OCI-LY3 (cell line): ENCODE measurements around the gene WDFY4.

Experiments used
- H2AFZ ChIP-seq: fragments of 200-600, 300-600 bp; shearing (Covaris generic); 2 replicates; pipeline ENCODE4 v1.6.0; 2014; ENCODE audit warnings: antibody characterized with exemption, low read depth, low read length
- H3K27ac ChIP-seq: fragments of 200-600, 300-600 bp; sonication (generic); 2 replicates; pipeline ENCODE4 v1.5.1; 2014; ENCODE audit warnings: mild to moderate bottlenecking, low read length, moderate library complexity, mixed read lengths
- H3K27me3 ChIP-seq: fragments of 200-600, 300-600 bp; sonication (generic); 2 replicates; pipeline ENCODE4 v1.6.1; 2014; ENCODE audit warnings: low read depth, low read length, mixed read lengths
- H3K36me3 ChIP-seq: fragments of 200-600, 300-600 bp; sonication (generic); replicated peaks from 2 replicates; pipeline ENCODE3; 2014; ENCODE audit warnings: low read depth, low read length, mixed read lengths
- H3K4me1 ChIP-seq: fragments of 300-600, 200-600 bp; sonication (generic); 2 replicates; pipeline ENCODE4 v1.6.1; 2014; ENCODE audit warnings: low read length, mixed read lengths
- H3K4me2 ChIP-seq: fragments of 200-600, 300-600 bp; sonication (generic); 2 replicates; pipeline ENCODE4 v1.6.1; 2014; ENCODE audit warnings: low read length, mixed read lengths
- H3K4me3 ChIP-seq: fragments of 300-600, 200-600 bp; sonication (generic); 2 replicates; pipeline ENCODE4 v1.5.1; 2014; ENCODE audit warnings: antibody characterized with exemption, mild to moderate bottlenecking, low read length, moderate library complexity
- H3K79me2 ChIP-seq: fragments of 300-600, 200-600 bp; shearing (Covaris generic); 2 replicates; pipeline ENCODE4 v1.6.1; 2014; ENCODE audit warnings: mild to moderate bottlenecking, low read length, mixed read lengths
- H3K9ac ChIP-seq: fragments of 300-600, 200-600 bp; shearing (Covaris generic); 2 replicates; pipeline ENCODE4 v1.6.0; 2014; ENCODE audit warnings: mild to moderate bottlenecking, low read length, moderate library complexity
- H3K9me3 ChIP-seq: fragments of 200-600, 300-600 bp; shearing (Covaris generic); 2 replicates; pipeline ENCODE4 v1.6.1; 2014; ENCODE audit warnings: low read length, mixed read lengths; ENCODE audit not compliant: insufficient read depth
- H4K20me1 ChIP-seq: fragments of 200-600, 300-600 bp; sonication (generic); 2 replicates; pipeline ENCODE4 v1.6.1; 2016; ENCODE audit warnings: low read length, mixed read lengths; ENCODE audit not compliant: insufficient read depth
- EZH2phosphoT487 ChIP-seq: fragments of 200-600 bp; shearing (Covaris generic); IDR thresholded peaks from 2 replicates; pipeline ENCODE4 v1.6.1; 2018; ENCODE audit warnings: antibody characterized with exemption, mixed run types, low read depth
- TF ChIP-seq, protein P1 (sequence below): fragments of 200-600, 300-600 bp; sonication (generic); IDR thresholded peaks from 2 replicates; pipeline ENCODE4 v1.5.1; 2014; ENCODE audit warnings: antibody characterized with exemption, low read length, low read depth

Gene WDFY4

DNA sequence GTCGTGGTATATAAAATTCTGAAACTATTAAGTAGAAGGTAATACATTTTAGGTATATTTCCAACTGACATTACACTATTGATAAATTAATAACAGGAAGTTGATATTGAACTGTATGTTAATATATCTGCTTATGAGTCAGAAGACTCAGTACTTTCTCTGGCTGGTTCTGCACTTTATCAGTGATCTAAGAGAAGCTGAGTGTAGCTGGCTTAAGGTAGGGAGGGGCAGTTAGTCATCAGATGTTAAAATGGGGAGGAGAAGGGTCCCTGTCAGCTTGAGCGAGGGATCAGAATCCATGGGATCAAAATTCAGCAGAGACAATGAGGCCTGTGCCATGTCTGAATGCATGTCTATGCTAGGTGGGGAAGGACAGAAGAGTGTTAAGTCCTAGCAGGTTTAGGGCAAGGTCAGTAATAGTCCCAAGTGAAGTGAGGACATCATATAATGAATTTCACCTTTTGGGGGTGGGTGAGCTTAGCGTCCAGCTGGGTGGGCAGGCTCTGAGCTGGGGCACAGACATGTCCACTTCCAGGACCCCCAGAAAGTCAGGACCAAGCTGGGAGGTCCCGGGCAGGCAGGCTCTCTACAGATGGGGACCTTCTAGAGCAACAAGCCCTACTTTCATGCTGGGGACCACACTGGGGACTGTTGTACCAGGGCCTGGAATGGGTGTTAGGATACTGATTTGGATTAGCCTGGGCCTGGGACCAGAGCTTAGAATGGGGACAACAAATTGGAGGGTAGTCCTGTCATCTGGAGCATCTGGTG, 82.9 kb downstream of the WDFY4 start:
- peaks cover 60% of the 10 kb centered on the region for H4K20me1 ChIP-seq
- peaks cover 51% of the 10 kb centered on the region for H3K36me3 ChIP-seq
- H3K27ac ChIP-seq, result no peak overlapping the region
- H3K9me3 ChIP-seq, result no peaks in the 10 kb centered on the region
- H3K79me2 ChIP-seq, result peaks cover 73% of the 10 kb centered on the region
- H3K4me3 ChIP-seq, result no peak overlapping the region
- H3K4me1 ChIP-seq, result peaks cover 36% of the 10 kb centered on the region
- no peak overlapping the region for H3K9ac ChIP-seq
- no peaks in the 10 kb centered on the region for H3K27me3 ChIP-seq
- H3K4me2 ChIP-seq, result no peak overlapping the region
- no peak overlapping the region for H2AFZ ChIP-seq
- no peak for TF ChIP-seq EZH2phosphoT487
- TF ChIP-seq, protein P1, sequence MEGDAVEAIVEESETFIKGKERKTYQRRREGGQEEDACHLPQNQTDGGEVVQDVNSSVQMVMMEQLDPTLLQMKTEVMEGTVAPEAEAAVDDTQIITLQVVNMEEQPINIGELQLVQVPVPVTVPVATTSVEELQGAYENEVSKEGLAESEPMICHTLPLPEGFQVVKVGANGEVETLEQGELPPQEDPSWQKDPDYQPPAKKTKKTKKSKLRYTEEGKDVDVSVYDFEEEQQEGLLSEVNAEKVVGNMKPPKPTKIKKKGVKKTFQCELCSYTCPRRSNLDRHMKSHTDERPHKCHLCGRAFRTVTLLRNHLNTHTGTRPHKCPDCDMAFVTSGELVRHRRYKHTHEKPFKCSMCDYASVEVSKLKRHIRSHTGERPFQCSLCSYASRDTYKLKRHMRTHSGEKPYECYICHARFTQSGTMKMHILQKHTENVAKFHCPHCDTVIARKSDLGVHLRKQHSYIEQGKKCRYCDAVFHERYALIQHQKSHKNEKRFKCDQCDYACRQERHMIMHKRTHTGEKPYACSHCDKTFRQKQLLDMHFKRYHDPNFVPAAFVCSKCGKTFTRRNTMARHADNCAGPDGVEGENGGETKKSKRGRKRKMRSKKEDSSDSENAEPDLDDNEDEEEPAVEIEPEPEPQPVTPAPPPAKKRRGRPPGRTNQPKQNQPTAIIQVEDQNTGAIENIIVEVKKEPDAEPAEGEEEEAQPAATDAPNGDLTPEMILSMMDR, result no peak

DNA sequence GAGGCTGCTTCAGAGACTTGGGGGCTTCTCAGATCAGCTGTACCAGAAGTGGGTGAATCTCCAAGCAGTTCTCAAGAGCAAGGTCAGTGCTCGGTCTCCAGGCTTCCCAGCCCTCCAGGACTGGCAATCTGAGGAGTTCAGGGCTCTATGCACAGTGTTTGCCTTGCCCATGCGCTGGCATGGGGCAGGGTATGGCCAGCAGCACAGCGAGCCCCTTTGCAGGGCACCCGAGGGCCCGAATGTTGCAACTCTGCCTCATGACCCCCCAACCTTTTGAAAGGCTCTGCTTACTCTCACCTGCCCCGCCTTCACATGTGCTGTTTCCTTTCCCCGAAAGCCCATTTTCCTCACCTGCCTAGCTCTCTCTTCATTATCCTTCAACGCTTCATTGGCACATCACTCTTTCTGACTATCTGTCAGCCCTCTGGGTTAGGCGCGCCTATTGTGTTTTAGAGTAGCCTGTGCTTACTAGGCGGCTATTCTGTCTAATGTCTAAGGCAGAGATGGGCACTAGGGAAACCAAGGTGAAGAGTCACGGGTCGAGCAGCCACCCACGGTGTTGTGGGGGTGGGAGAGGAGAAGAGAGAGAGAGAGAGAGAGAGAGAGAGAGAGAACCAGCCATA, 83.6 kb downstream of the WDFY4 start:
- Histone ChIP-seq H3K27ac (no peak overlapping the region), H3K36me3 (peaks cover 47% of the 10 kb centered on the region), H3K9ac (no peak overlapping the region), H3K27me3 (no peaks in the 10 kb centered on the region), H4K20me1 (peaks cover 53% of the 10 kb centered on the region), H2AFZ (no peak overlapping the region), H3K79me2 (peaks cover 68% of the 10 kb centered on the region), H3K4me3 (no peak overlapping the region), H3K4me2 (no peak overlapping the region), H3K9me3 (no peaks in the 10 kb centered on the region), H3K4me1 (peaks cover 36% of the 10 kb centered on the region)
- TF ChIP-seq, protein P1, result no peak
- no peak for TF ChIP-seq EZH2phosphoT487

DNA sequence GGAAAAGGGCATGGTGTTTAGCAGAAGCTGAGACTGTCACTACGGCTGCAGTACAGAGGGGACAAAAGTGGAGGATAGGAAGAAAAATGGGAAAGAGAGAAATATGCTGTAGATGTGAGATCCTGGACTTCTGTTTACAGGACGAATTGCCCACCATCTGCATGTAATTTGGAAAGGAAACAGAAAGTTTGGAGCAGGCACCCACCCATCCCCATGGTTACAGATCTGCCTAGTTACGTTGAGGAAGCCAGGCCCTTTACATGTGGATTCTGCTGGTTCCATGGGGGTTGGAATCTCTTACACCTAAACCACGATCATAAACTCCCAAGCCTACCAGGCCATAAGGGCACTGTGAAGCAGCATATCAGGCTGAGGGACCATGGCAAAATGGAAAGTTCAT, 84.3 kb downstream of the WDFY4 start:
- H3K4me2 ChIP-seq, result no peak overlapping the region
- H3K27me3 ChIP-seq, result no peaks in the 10 kb centered on the region
- H2AFZ ChIP-seq, result no peak overlapping the region
- H3K9ac ChIP-seq, result no peak overlapping the region
- peaks cover 48% of the 10 kb centered on the region for H4K20me1 ChIP-seq
- TF ChIP-seq EZH2phosphoT487, result no peak
- TF ChIP-seq, protein P1, result no peak
- no peak overlapping the region for H3K4me3 ChIP-seq
- peaks cover 31% of the 10 kb centered on the region for H3K4me1 ChIP-seq
- H3K79me2 ChIP-seq, result peaks cover 66% of the 10 kb centered on the region
- H3K27ac ChIP-seq, result no peak overlapping the region
- H3K36me3 ChIP-seq, result peaks cover 40% of the 10 kb centered on the region
- H3K9me3 ChIP-seq, result no peaks in the 10 kb centered on the region

DNA sequence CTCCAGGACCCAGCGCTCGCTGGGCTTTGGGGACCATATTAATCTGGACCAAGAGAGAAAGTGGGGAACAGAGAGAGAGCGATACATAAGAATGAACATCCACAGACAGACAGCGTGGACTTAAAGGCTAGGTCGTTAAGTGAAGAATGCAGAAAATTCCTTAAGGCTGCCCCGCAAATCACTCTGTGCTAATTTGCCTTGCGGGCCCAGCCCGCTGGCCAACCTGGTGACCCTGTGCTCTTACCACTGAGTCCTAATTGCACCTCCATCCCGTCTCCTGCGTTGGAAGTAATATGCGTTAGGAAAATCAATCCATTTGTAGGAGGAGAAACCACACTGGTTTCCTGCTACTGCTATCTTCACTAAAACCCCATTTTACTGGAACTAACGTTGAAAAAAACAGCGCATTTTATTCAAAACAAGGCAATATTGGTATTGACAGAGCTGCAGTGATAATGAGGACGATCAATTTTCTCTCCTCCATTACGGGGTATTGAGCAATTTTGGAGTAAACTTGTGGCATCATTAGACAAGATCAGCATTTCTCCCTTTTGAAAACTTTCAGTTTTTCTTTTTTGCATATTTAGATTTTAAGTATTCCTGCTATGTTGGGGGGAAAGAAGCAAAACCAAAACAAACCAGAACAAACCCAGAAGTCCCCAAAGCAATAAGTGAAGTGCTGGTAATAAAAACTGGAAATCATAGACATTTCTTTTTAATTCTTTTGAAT, 85.2 kb downstream of the WDFY4 start:
- Histone ChIP-seq H3K27me3 (no peaks in the 10 kb centered on the region), H3K36me3 (peaks cover 42% of the 10 kb centered on the region), H3K4me3 (no peak overlapping the region), H3K79me2 (peaks cover 62% of the 10 kb centered on the region), H4K20me1 (peaks cover 39% of the 10 kb centered on the region), H3K4me2 (no peak overlapping the region), H3K27ac (no peak overlapping the region), H3K9ac (no peak overlapping the region), H2AFZ (no peak overlapping the region), H3K9me3 (no peaks in the 10 kb centered on the region), H3K4me1 (peaks cover 22% of the 10 kb centered on the region)
- TF ChIP-seq EZH2phosphoT487, result no peak
- TF ChIP-seq, protein P1, result no peak
